ENCODE results near the gene RDH12.

RDH12 gene

DNA sequence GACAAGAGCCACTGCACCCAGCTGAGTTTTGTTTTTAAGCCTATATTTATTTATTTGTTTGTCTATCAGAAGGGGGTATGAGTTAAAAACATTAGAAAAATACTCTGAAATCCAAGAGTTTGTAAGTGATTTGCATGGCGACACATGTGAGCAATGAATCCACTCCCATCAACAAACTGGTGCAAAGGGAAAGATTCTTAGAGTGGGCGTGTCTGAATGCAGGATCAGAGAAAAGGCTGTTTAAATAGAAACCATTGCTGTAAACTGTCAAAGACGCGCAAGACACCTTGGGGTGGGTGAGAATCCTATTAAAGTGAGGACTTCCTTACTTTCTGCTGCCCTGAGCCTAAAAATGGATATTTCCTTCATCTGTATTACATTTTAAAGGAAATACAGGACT is 62.8 kb downstream of the RDH12 start:
- Histone ChIP-seq H3K4me3 (ENCODE audit: low read length) (no peak overlapping the region), H3K9ac (ENCODE audit: low read length) (no peak overlapping the region), H3K27ac (ENCODE audit: low read length) (no peak overlapping the region), H2AFZ (ENCODE audit: low read depth, low read length) (no peak overlapping the region), H3K27me3 (ENCODE audit: low read depth, low read length) (no peaks in the 10 kb centered on the region), H3K9me3 (ENCODE audit: insufficient read depth, low read length) (no peaks in the 10 kb centered on the region), H4K20me1 (ENCODE audit: insufficient read depth, low read length) (peaks cover 5% of the 10 kb centered on the region; the same call in 1 of the 2 replicates), H3K79me2 (ENCODE audit: low read length) (no peaks in the 10 kb centered on the region), H3K4me2 (ENCODE audit: low read length) (no peak overlapping the region), H3K36me3 (replicated peaks; ENCODE audit: low read depth, low read length) (peaks cover 76% of the 10 kb centered on the region), H3K4me1 (ENCODE audit: low read length) (peaks cover 29% of the 10 kb centered on the region)
- TF ChIP-seq, protein P1, sequence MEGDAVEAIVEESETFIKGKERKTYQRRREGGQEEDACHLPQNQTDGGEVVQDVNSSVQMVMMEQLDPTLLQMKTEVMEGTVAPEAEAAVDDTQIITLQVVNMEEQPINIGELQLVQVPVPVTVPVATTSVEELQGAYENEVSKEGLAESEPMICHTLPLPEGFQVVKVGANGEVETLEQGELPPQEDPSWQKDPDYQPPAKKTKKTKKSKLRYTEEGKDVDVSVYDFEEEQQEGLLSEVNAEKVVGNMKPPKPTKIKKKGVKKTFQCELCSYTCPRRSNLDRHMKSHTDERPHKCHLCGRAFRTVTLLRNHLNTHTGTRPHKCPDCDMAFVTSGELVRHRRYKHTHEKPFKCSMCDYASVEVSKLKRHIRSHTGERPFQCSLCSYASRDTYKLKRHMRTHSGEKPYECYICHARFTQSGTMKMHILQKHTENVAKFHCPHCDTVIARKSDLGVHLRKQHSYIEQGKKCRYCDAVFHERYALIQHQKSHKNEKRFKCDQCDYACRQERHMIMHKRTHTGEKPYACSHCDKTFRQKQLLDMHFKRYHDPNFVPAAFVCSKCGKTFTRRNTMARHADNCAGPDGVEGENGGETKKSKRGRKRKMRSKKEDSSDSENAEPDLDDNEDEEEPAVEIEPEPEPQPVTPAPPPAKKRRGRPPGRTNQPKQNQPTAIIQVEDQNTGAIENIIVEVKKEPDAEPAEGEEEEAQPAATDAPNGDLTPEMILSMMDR (IDR thresholded peaks at IDR 0.05; ENCODE audit: low read depth, low read length) = no peak
- no peak for TF ChIP-seq EZH2phosphoT487 (IDR thresholded peaks at IDR 0.05; ENCODE audit: low read depth)

DNA sequence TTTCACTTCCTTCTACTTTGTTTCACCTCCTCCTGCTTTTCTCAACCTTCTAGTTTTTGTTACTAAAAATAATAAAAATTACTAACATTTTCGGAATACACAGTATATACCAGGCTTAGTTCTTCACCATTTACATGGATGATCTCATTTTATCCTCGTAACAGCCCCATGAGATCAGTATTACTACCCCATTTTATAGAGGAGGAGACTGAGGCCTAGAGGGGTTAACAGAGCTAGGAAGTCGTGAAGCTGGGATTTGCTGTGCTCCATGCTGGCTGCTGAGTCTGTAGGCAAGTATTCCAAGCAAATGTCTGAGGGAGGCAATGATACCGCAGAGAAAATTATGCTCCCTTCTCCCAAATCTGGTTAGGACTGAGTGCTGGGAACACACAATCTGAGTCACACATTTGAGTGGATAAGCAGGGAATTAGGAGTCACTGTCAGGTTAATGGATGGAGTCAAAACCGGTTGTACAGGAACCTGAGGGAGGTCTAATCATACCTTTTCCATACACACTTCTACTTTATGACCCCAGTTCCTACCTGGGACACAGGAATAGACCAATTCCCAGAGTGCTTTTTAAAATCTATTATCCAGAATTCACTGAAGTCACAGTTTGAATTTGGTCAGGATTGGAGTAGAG is 63.6 kb downstream of the RDH12 start:
- Histone ChIP-seq H3K9ac (ENCODE audit: low read length) (no peak overlapping the region), H3K4me3 (ENCODE audit: low read length) (no peak overlapping the region), H3K79me2 (ENCODE audit: low read length) (no peaks in the 10 kb centered on the region), H2AFZ (ENCODE audit: low read depth, low read length) (no peak overlapping the region), H3K27ac (ENCODE audit: low read length) (peak overlapping the region; percentile 64), H3K27me3 (ENCODE audit: low read depth, low read length) (no peaks in the 10 kb centered on the region), H3K36me3 (replicated peaks; ENCODE audit: low read depth, low read length) (peaks cover 70% of the 10 kb centered on the region), H3K9me3 (ENCODE audit: insufficient read depth, low read length) (no peaks in the 10 kb centered on the region), H3K4me2 (ENCODE audit: low read length) (peak overlapping the region; percentile 70), H4K20me1 (ENCODE audit: insufficient read depth, low read length) (peaks cover 5% of the 10 kb centered on the region; the same call in 1 of the 2 replicates), H3K4me1 (ENCODE audit: low read length) (peaks cover 29% of the 10 kb centered on the region)
- TF ChIP-seq EZH2phosphoT487 (IDR thresholded peaks at IDR 0.05; ENCODE audit: low read depth) = no peak
- TF ChIP-seq, protein P1 (IDR thresholded peaks at IDR 0.05; ENCODE audit: low read depth, low read length) = no peak

DNA sequence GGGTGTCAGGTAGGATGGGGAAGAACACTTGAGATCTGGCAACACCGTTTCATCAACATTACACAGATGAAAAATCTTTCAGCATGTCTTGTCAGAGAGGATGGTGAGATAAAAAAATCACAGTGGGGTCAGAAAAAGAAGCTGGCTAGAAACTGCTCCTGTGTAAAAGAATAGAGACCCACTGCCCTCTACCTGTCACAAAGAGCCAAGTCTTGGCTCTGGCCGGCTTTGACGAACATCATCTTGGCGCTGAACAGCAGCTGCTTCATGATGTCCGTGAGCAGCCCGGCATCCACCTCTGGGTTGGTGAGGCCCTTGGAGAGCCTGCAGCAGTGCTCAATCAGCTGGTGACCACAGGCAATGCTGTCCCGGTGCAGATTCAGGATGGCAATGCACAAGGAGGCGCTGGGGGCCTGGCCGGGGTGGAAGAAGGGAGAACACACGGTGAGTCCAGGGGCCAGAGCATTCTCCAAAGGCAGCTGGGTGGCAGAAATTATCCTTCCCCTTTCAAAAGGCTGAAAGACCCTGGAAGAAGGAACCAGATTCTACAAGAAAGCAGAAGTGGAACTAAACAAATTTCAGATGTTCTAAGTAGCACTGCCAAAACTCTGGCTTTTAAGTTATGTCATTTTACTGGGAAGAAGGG is 64.5 kb downstream of the RDH12 start:
- H3K4me3 ChIP-seq (ENCODE audit: low read length) = 0 out of 2 replicates have a peak overlapping the region, but pooled peaks have one; percentile 11
- TF ChIP-seq, protein P1 (IDR thresholded peaks at IDR 0.05; ENCODE audit: low read depth, low read length) = 0 out of 2 replicates have a peak, but pooled peaks have one; percentile 8
- TF ChIP-seq EZH2phosphoT487 (IDR thresholded peaks at IDR 0.05; ENCODE audit: low read depth) = no peak
- H4K20me1 ChIP-seq (ENCODE audit: insufficient read depth, low read length) = peaks cover 5% of the 10 kb centered on the region; the same call in 1 of the 2 replicates
- H3K27ac ChIP-seq (ENCODE audit: low read length) = peak overlapping the region; percentile 64
- no peaks in the 10 kb centered on the region for H3K27me3 ChIP-seq (ENCODE audit: low read depth, low read length)
- no peaks in the 10 kb centered on the region for H3K9me3 ChIP-seq (ENCODE audit: insufficient read depth, low read length)
- peak overlapping the region; percentile 6; the same call in 1 of the 2 replicates for H3K9ac ChIP-seq (ENCODE audit: low read length)
- H3K79me2 ChIP-seq (ENCODE audit: low read length) = no peaks in the 10 kb centered on the region
- H3K4me1 ChIP-seq (ENCODE audit: low read length) = peaks cover 29% of the 10 kb centered on the region
- no peak overlapping the region for H2AFZ ChIP-seq (ENCODE audit: low read depth, low read length)
- peaks cover 71% of the 10 kb centered on the region for H3K36me3 ChIP-seq (replicated peaks; ENCODE audit: low read depth, low read length)
- peak overlapping the region; percentile 70 for H3K4me2 ChIP-seq (ENCODE audit: low read length)

DNA sequence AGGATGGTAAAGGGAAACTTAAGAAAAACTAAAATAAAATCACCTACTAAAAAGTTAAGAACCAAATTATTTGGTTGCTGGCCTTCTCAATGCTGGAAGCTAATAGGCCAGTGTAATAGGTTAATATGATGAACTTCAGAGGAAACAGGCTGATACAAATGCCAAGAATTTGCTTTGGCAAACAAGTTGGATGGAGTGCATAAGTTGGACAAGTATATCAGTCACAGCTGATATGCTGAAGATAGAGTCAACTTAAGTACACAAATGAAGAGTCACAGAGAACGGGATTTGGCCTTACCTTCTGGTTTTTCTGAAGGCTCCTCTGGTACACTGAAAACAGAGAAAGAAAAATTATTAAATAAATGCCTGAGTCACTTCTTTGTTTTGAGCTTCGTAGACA is 66.5 kb downstream of the RDH12 start:
- no peak overlapping the region for H2AFZ ChIP-seq (ENCODE audit: low read depth, low read length)
- H3K9ac ChIP-seq (ENCODE audit: low read length) = no peak overlapping the region
- H3K36me3 ChIP-seq (replicated peaks; ENCODE audit: low read depth, low read length) = peaks cover 77% of the 10 kb centered on the region

More for the DNA sequence above, 66.5 kb downstream of the RDH12 start:
- Histone ChIP-seq H3K27ac (ENCODE audit: low read length) (no peak overlapping the region), H3K9me3 (ENCODE audit: insufficient read depth, low read length) (no peaks in the 10 kb centered on the region), H4K20me1 (ENCODE audit: insufficient read depth, low read length) (peaks cover 5% of the 10 kb centered on the region; the same call in 1 of the 2 replicates), H3K4me2 (ENCODE audit: low read length) (no peak overlapping the region), H3K27me3 (ENCODE audit: low read depth, low read length) (no peaks in the 10 kb centered on the region), H3K4me3 (ENCODE audit: low read length) (no peak overlapping the region), H3K4me1 (ENCODE audit: low read length) (peaks cover 29% of the 10 kb centered on the region), H3K79me2 (ENCODE audit: low read length) (no peaks in the 10 kb centered on the region)
- no peak for TF ChIP-seq EZH2phosphoT487 (IDR thresholded peaks at IDR 0.05; ENCODE audit: low read depth)

Measured in OCI-LY3 (cell line).